ENCODE data around the gene LRP1B.

DNA sequence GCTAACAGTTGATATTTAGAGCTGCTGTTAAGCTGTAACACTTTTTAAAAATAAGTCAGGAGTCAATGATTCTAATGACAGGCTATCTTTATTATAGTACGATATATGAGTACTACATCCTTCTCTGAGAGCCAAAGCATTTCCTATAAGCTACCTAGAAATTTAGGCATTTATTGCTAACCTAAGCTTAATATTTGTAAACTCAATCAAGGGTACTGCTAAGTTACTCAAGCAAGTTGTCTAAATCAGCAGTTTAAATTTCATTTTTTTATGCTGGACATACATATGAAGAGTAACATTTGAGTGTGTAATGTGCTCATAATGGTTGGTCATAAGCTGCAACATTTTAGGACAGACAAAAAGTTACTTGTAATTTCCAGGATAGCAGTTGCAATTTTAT lies 1774.1 kb downstream of the LRP1B start:
- TF ChIP-seq EZH2 (IDR thresholded peaks at IDR 0.05; ENCODE audit: borderline replicate concordance, low read depth, low read length, severe bottlenecking), result no peak
- TF ChIP-seq, protein P1, sequence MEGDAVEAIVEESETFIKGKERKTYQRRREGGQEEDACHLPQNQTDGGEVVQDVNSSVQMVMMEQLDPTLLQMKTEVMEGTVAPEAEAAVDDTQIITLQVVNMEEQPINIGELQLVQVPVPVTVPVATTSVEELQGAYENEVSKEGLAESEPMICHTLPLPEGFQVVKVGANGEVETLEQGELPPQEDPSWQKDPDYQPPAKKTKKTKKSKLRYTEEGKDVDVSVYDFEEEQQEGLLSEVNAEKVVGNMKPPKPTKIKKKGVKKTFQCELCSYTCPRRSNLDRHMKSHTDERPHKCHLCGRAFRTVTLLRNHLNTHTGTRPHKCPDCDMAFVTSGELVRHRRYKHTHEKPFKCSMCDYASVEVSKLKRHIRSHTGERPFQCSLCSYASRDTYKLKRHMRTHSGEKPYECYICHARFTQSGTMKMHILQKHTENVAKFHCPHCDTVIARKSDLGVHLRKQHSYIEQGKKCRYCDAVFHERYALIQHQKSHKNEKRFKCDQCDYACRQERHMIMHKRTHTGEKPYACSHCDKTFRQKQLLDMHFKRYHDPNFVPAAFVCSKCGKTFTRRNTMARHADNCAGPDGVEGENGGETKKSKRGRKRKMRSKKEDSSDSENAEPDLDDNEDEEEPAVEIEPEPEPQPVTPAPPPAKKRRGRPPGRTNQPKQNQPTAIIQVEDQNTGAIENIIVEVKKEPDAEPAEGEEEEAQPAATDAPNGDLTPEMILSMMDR (IDR thresholded peaks at IDR 0.05; ENCODE audit: borderline replicate concordance, extremely low read depth, low read length, poor library complexity, severe bottlenecking), result no peak

All from DND-41 (cell line).